IMR-90 (cell line): ENCODE measurements around the gene SPINK4.

ENCODE experiments used
- BHLHE40 ChIP-seq: fragments of 150-350 bp; IDR thresholded peaks from 2 replicates; pipeline ENCODE4 v1.6.1; 2016; ENCODE audit warnings: mild to moderate bottlenecking, low read depth, low read length
- CEBPB ChIP-seq: IDR thresholded peaks from 2 replicates; pipeline ENCODE4 v1.6.1; 2012; ENCODE audit warnings: low read depth, low read length, improper control_type of control experiment
- MAFK ChIP-seq: IDR thresholded peaks from 2 replicates; pipeline ENCODE4 v1.6.1; 2012; ENCODE audit warnings: low read depth, low read length, improper control_type of control experiment
- POLR2A ChIP-seq: IDR thresholded peaks from 2 replicates; pipeline ENCODE4 v1.6.1; 2012; ENCODE audit warnings: mild to moderate bottlenecking, low read depth, low read length
- USF2 ChIP-seq: fragments of 150-350 bp; IDR thresholded peaks from 2 replicates; pipeline ENCODE4 v1.6.1; 2017; ENCODE audit warnings: mild to moderate bottlenecking, antibody characterized with exemption, low read length, low read depth
- TF ChIP-seq, protein P1 (sequence below): conservative IDR thresholded peaks from 2 replicates; pipeline ENCODE4 v1.5.1; 2012; ENCODE audit warnings: mild to moderate bottlenecking, low read depth, low read length, improper control_type of control experiment

- TF ChIP-seq, protein P1, sequence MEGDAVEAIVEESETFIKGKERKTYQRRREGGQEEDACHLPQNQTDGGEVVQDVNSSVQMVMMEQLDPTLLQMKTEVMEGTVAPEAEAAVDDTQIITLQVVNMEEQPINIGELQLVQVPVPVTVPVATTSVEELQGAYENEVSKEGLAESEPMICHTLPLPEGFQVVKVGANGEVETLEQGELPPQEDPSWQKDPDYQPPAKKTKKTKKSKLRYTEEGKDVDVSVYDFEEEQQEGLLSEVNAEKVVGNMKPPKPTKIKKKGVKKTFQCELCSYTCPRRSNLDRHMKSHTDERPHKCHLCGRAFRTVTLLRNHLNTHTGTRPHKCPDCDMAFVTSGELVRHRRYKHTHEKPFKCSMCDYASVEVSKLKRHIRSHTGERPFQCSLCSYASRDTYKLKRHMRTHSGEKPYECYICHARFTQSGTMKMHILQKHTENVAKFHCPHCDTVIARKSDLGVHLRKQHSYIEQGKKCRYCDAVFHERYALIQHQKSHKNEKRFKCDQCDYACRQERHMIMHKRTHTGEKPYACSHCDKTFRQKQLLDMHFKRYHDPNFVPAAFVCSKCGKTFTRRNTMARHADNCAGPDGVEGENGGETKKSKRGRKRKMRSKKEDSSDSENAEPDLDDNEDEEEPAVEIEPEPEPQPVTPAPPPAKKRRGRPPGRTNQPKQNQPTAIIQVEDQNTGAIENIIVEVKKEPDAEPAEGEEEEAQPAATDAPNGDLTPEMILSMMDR: no peak
- TF ChIP-seq POLR2A: no peak
- TF ChIP-seq USF2: no peak
- TF ChIP-seq CEBPB: no peak
- TF ChIP-seq BHLHE40: no peak
- TF ChIP-seq MAFK: no peak
These were observed 1.3 kb downstream of the SPINK4 start for GRCh38 chr9:33241298-33241697.
